ENCODE data around the gene BRD8. TPM values are rescaled to one million over a fixed set of nuclear protein-coding genes. Genes with fewer than 3 reads are reported as not detected.

BRD8 gene, protein sequence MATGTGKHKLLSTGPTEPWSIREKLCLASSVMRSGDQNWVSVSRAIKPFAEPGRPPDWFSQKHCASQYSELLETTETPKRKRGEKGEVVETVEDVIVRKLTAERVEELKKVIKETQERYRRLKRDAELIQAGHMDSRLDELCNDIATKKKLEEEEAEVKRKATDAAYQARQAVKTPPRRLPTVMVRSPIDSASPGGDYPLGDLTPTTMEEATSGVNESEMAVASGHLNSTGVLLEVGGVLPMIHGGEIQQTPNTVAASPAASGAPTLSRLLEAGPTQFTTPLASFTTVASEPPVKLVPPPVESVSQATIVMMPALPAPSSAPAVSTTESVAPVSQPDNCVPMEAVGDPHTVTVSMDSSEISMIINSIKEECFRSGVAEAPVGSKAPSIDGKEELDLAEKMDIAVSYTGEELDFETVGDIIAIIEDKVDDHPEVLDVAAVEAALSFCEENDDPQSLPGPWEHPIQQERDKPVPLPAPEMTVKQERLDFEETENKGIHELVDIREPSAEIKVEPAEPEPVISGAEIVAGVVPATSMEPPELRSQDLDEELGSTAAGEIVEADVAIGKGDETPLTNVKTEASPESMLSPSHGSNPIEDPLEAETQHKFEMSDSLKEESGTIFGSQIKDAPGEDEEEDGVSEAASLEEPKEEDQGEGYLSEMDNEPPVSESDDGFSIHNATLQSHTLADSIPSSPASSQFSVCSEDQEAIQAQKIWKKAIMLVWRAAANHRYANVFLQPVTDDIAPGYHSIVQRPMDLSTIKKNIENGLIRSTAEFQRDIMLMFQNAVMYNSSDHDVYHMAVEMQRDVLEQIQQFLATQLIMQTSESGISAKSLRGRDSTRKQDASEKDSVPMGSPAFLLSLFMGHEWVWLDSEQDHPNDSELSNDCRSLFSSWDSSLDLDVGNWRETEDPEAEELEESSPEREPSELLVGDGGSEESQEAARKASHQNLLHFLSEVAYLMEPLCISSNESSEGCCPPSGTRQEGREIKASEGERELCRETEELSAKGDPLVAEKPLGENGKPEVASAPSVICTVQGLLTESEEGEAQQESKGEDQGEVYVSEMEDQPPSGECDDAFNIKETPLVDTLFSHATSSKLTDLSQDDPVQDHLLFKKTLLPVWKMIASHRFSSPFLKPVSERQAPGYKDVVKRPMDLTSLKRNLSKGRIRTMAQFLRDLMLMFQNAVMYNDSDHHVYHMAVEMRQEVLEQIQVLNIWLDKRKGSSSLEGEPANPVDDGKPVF
- 100 to 1,000 TPM in 1 of 6 donors, 10 to 100 TPM in 5; 26.9 to 210 (median 47.6) TPM for total RNA-seq

- Histone ChIP-seq H3K36me3 (peaks cover 5 to 30% (median 13%) of the 10 kb centered on the region in 4 donors), H3K9me3 (no peaks in the 10 kb centered on the region), H3K4me1 (peaks cover 14 to 29% (median 23%) of the 10 kb centered on the region in 4 donors), H3K27ac (peak within 1 kb of the TSS; percentile 79 to 90 (median 84)), H3K4me3 (peak within 1 kb of the TSS; percentile 79 to 92 (median 86)), H3K27me3 (no peaks in the 10 kb centered on the region)
- TF ChIP-seq POLR2AphosphoS5 (IDR thresholded peaks at IDR 0.05), result peak; percentile 45 to 82
- peak in 2 of 4 donors; percentile 48 to 66 for TF ChIP-seq POLR2A (IDR thresholded peaks at IDR 0.05)
- TF ChIP-seq, protein P1, sequence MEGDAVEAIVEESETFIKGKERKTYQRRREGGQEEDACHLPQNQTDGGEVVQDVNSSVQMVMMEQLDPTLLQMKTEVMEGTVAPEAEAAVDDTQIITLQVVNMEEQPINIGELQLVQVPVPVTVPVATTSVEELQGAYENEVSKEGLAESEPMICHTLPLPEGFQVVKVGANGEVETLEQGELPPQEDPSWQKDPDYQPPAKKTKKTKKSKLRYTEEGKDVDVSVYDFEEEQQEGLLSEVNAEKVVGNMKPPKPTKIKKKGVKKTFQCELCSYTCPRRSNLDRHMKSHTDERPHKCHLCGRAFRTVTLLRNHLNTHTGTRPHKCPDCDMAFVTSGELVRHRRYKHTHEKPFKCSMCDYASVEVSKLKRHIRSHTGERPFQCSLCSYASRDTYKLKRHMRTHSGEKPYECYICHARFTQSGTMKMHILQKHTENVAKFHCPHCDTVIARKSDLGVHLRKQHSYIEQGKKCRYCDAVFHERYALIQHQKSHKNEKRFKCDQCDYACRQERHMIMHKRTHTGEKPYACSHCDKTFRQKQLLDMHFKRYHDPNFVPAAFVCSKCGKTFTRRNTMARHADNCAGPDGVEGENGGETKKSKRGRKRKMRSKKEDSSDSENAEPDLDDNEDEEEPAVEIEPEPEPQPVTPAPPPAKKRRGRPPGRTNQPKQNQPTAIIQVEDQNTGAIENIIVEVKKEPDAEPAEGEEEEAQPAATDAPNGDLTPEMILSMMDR (IDR thresholded peaks at IDR 0.05), result no peak
- DNase-seq, result peak; percentile 49 to 97
- peak; percentile 97 to 99 for ATAC-seq (ENCODE audit: low FRiP score in 2 of 2)
- 0% methylated on average over 9 to 41 of the region's 41 CpGs for WGBS, 2 donors
Measured at GRCh38 chr5:138178516-138179276, at the start of gene BRD8, which contains the start of gene KIF20A. Gene BRD8 (minus strand): TSS chr5:138178630. CDS start chr5:138178614, 16 bp downstream. Gene KIF20A (plus strand): TSS chr5:138179112. CDS start chr5:138179681, 569 bp downstream.

GRCh38 chr5:138226910-138227309, 48.5 kb upstream of the BRD8 start:
- ATAC-seq (ENCODE audit: low FRiP score in 2 of 2) (no peak), DNase-seq (no peak)
- no peak overlapping the region for H3K4me3 ChIP-seq
- no peaks in the 10 kb centered on the region for H3K27me3 ChIP-seq
- H3K36me3 ChIP-seq, result no peaks in the 10 kb centered on the region
- H3K4me1 ChIP-seq, result peaks cover 0 to 6% (median 2%) of the 10 kb centered on the region in 4 donors
- no peak overlapping the region for H3K27ac ChIP-seq
- TF ChIP-seq EP300 (IDR thresholded peaks at IDR 0.05) (no peak), POLR2A (IDR thresholded peaks at IDR 0.05) (no peak), POLR2AphosphoS5 (IDR thresholded peaks at IDR 0.05) (no peak)
- TF ChIP-seq, protein P1 (IDR thresholded peaks at IDR 0.05), result no peak
- no peaks in the 10 kb centered on the region for H3K9me3 ChIP-seq

DNA sequence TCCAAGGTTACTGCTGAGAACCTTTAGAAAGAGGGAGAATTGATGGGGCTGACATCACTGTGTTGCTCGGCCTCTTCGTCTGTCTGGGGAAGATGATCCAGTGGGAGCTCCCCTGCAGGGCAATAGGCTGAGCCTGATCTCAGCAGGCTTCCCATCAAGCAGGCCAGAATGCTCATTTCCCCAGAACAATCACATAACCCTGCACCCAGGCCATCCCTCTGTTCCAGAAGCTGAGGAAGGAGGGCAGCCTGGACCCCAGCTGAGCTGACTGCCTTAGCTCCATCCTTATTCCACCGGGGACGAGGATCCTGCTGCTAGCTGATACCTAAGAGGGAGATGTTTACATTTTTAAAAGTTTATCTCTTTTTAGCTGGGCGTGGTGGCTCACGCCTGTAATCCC, 46.3 kb upstream of the BRD8 start:
- WGBS, 2 donors, result 76 to 89% methylated on average over 4 to 6 of the region's 6 CpGs

More for the DNA sequence above, 46.3 kb upstream of the BRD8 start:
- no peak for DNase-seq
- Histone ChIP-seq H3K27me3 (no peaks in the 10 kb centered on the region), H3K36me3 (no peaks in the 10 kb centered on the region), H3K4me3 (no peak overlapping the region), H3K9me3 (no peaks in the 10 kb centered on the region), H3K4me1 (peaks cover 0 to 6% (median 2%) of the 10 kb centered on the region in 4 donors), H3K27ac (no peak overlapping the region)
- TF ChIP-seq POLR2AphosphoS5 (IDR thresholded peaks at IDR 0.05) (no peak), POLR2A (IDR thresholded peaks at IDR 0.05) (no peak), EP300 (IDR thresholded peaks at IDR 0.05) (no peak)
- TF ChIP-seq, protein P1 (IDR thresholded peaks at IDR 0.05), result no peak
- ATAC-seq (ENCODE audit: low FRiP score in 2 of 2), result no peak

All from upper lobe of left lung (tissue), 6 donors.